Measurements from ENCODE around the gene ATP5F1D.

ATP5F1D gene

DNA sequence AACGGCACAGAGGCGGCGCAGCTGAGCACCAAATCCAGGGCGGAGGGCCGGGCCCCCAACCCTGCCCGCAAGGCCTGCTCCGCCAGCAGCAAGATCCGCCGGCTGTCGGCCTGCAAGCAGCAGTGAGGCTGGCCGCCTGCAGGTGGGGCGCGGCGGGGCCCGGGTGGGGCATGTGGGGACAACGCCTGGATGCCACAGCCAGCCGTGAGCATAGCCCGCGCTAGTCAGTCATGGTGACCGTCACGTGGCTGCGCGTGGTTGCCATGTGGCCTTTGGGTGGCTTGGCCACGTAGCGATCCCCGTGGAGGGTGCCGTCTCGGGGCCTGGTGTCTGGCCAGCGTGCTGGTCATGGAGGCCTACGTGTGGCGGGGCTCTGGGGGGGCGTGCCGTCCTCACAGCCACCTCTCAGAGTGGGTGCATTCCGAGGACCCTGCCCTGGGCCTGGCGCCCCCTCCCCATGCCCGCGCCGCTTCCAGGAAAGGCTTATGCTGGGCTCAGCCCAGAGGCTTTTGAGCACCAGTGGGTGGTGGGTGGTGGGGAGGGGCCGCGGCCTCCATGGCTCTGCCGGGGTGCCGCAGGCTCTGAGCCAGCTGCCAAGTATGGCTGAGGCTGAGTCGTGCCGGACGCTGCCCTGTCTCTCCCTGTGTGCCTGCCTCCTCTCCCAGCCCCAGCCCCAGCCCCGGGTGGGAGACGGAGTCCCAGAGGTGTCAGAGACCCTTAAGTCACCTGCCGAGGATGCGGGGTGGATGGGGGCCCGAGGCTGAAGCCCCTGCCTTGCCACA is 14.8 kb upstream of the ATP5F1D start:
- TF ChIP-seq, protein P1, sequence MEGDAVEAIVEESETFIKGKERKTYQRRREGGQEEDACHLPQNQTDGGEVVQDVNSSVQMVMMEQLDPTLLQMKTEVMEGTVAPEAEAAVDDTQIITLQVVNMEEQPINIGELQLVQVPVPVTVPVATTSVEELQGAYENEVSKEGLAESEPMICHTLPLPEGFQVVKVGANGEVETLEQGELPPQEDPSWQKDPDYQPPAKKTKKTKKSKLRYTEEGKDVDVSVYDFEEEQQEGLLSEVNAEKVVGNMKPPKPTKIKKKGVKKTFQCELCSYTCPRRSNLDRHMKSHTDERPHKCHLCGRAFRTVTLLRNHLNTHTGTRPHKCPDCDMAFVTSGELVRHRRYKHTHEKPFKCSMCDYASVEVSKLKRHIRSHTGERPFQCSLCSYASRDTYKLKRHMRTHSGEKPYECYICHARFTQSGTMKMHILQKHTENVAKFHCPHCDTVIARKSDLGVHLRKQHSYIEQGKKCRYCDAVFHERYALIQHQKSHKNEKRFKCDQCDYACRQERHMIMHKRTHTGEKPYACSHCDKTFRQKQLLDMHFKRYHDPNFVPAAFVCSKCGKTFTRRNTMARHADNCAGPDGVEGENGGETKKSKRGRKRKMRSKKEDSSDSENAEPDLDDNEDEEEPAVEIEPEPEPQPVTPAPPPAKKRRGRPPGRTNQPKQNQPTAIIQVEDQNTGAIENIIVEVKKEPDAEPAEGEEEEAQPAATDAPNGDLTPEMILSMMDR (IDR thresholded peaks at IDR 0.05; ENCODE audit: low read depth, low read length) = no peak
- H3K4me3 ChIP-seq (ENCODE audit: low read depth, low read length) = no peak overlapping the region

DNA sequence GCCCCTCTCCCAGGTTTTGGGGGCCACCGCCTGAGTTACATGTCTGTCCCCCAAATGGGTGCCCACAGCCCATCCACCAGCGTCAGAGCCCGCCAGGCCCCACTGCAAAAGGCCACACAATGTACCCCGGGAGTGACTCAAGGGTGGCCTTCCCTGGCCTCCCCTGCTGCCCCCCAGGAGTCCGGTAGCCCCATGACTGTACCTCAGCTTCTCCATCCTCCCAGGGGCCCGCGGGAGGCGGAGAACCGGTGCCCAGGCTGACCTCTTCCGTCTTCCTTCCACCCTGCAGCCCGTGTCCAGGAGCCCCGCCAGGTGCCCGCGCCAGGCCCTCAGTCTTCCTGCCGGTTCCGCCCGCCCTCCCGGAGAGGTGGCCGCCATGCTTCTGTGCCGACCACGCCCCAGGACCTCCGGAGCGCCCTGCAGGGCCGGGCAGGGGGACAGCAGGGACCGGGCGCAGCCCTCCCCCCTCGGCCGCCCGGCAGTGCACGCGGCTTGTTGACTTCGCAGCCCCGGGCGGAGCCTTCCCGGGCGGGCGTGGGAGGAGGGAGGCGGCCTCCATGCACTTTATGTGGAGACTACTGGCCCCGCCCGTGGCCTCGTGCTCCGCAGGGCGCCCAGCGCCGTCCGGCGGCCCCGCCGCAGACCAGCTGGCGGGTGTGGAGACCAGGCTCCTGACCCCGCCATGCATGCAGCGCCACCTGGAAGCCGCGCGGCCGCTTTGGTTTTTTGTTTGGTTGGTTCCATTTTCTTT is 14.1 kb upstream of the ATP5F1D start:
- TF ChIP-seq, protein P1 (IDR thresholded peaks at IDR 0.05; ENCODE audit: low read depth, low read length) = no peak
- no peak overlapping the region for H3K4me3 ChIP-seq (ENCODE audit: low read depth, low read length)

DNA sequence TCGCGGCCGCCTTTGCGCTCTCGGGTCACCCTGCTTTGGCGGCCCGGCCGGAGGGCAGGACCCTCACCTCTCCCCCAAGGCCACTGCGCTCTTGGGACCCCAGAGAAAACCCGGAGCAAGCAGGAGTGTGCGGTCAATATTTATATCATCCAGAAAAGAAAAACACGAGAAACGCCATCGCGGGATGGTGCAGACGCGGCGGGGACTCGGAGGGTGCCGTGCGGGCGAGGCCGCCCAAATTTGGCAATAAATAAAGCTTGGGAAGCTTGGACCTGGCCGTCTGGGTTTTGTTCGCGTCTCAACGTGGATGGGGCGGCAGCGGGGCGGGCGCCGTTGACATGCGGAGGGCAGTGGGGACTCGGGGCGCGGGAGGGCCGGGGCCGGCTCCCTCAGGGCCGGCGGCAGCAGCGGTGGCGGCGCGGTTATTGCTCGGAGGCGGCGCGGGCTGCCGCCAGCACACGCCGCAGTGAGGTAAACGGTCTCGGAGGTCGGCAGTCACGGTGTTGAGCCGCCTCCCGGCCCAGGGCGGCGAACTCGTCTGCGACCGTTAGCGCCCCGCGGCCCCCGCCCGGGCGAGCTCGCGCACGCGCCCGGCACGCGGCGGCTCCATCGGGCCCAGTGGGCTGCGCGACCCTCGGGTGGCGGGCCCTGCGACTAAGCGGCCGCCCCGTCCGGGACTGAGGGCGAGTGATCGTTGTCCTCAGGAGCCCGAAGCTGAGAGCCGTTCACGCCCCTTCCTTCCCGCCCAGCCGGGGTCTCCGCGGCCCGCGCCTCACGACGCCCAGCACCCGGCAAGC is 13.2 kb upstream of the ATP5F1D start:
- TF ChIP-seq, protein P1 (IDR thresholded peaks at IDR 0.05; ENCODE audit: low read depth, low read length) = no peak
- no peak overlapping the region for H3K4me3 ChIP-seq (ENCODE audit: low read depth, low read length)

DNA sequence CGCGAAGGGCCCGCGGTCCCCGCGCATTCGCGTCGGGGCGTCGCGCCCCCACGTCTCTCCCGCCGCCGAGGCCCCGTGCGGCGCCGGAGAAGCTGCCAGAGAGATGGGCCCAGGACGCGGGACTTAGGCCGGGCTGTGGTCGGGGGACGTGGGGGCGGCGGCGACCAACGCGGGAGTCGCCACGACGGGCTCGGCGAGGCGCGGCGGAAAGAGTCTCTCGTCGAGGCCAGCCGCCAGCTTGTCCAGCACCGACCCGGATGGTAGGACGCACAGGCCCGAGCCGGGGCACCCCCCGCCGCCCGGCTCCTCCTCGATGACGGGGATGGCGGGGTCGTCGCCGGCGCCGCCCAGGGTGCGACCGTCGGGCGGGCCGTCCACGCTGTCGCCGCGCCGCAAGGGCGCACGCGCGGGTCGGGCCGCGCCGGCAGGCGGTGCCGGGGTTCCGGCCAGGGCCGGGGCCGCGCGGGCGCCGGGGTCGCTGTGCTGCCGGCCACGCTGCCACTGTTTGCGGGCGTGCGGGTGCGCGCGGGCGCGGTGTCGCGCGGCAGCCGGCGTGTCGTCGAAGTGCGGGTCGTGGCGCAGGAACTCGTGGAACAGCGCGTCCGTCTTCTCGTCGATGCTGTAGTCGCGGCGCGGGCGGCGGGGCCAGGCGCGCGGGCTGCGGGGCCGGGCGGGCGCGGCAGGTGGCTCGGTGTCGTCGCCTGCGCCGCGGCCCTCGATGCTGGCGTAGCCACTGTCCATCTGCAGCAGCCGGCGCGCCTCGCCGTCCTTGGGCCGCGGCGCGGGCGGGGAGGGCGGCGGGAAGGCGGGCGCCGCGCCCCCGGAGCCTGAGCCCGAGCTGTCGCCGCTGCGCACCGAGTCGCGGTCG is 12.3 kb upstream of the ATP5F1D start:
- H3K4me3 ChIP-seq (ENCODE audit: low read depth, low read length) = no peak overlapping the region
- TF ChIP-seq, protein P1 (IDR thresholded peaks at IDR 0.05; ENCODE audit: low read depth, low read length) = no peak

DNA sequence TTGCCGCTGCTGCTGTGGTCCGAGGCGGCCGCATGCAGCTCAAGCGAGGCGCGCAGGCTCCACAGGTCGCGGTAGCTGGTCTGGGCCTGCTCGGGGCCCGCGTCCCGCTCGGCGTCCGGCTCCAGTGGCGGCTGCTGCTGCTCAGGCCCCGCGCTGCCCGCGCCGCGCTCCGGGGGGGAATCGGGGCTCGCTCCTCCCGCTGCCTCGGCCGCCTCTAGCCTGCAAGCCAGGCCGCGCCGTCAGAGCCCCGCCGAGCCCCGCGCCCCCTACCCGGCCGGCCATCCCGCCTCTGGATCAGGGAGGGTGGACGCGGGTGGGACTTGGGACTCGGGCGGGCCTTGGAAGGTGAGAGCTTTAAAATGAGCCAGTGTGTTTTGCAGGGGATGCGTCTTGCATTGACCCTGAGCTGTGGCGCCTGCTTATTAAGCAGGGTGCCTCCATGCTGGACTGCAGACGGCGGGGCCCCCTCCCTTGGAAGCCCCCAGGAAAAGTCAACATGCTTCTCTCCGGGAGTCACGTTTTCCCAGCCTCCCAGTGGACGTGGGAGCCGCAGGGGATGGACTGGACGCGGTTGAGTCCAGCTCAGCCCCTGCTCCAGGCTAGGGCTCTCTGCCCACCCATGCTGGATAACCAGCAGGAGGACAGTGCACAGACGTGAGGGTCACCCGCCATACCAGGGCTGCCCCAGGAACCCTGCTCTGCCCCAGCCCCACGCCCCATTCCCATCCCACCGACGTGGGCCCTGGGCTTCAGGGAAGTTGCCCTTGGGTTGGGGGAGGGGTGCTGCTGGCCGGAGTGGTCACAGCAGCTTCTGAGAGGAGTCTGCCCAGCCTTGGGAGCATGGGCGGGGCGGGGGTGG is 11.4 kb upstream of the ATP5F1D start:
- no peak overlapping the region for H3K4me3 ChIP-seq (ENCODE audit: low read depth, low read length)
- TF ChIP-seq, protein P1 (IDR thresholded peaks at IDR 0.05; ENCODE audit: low read depth, low read length) = no peak

Measured in WI38 (cell line).